ENCODE results near the gene EFR3B.

Gene EFR3B

DNA sequence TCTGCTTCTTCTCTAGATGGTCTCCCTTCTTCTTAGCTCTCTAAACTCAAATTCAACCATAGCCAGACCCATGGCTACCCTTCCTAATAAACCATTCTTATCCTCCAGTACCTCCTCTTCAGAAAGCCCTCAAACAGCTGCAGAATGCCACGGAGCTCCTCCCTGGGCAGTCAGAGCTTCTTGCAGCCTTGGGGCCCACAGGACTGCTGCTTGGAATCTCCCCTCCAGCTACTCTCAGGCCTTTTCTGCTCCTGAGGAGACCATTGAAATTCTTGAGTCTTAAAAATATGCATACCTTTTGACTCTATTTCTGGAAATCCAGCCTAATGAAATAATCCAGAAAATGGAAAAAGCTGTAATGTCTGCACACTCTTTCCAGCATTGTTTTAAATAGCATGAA lies 30.7 kb downstream of the EFR3B start:
- H3K4me3 ChIP-seq = no peak overlapping the region
- H3K27ac ChIP-seq = no peak overlapping the region
- TF ChIP-seq CTCF (IDR thresholded peaks at IDR 0.05) = no peak
- no peak for DNase-seq (ENCODE audit: low spot score)

DNA sequence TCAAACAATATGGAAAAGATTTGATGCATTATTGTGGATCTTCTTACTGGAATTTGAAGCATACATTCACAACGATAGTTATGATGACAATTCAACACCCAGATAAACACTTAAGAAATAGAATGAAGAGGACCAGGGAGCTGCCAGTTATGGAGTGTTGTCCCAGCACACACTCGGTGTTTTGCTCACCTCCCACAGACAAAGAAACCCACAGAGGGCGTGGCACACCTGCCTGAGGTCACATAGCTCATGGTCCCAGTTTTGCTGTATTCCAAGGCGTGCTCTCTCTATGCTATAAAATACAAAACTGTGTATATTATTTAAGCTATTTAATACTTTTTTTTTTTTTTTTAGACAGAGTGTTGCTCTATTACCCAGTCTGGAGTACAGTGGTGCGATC lies 31.1 kb downstream of the EFR3B start:
- Histone ChIP-seq H3K4me3 (no peak overlapping the region), H3K27ac (no peak overlapping the region)
- TF ChIP-seq CTCF (IDR thresholded peaks at IDR 0.05) = no peak
- DNase-seq (ENCODE audit: low spot score) = no peak

GRCh38 chr2:25073914-25074313 lies 32.0 kb downstream of the EFR3B start:
- no peak for DNase-seq (ENCODE audit: low spot score)
- Histone ChIP-seq H3K4me3 (no peak overlapping the region), H3K27ac (no peak overlapping the region)
- no peak for TF ChIP-seq CTCF (IDR thresholded peaks at IDR 0.05)

DNA sequence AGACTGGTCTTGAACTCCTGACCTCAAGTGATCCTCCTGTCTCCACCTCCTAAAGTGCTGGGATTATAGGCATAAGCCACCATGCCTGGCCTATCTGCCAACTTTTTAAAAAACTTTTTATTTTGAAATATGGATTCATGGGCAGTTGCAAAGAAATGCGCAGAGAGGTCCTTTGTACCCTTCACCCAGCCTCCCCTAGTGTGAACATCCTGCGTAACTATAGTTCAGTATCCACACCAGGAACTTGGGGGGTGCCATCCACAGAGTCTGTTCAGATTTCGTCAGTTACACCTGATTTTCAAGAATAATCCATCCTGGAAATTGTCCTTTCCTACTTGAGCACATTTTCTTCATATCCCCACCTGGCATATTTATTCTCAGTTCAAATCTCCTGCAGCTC lies 33.0 kb downstream of the EFR3B start:
- TF ChIP-seq CTCF (IDR thresholded peaks at IDR 0.05) = no peak
- Histone ChIP-seq H3K4me3 (no peak overlapping the region), H3K27ac (no peak overlapping the region)
- no peak for DNase-seq (ENCODE audit: low spot score)

- TF ChIP-seq CTCF (IDR thresholded peaks at IDR 0.05) = no peak
- DNase-seq (ENCODE audit: low spot score) = no peak
- H3K27ac ChIP-seq = no peak overlapping the region
- H3K4me3 ChIP-seq = no peak overlapping the region
Observed at GRCh38 chr2:25076749-25077148, 34.9 kb downstream of the EFR3B start.

DNA sequence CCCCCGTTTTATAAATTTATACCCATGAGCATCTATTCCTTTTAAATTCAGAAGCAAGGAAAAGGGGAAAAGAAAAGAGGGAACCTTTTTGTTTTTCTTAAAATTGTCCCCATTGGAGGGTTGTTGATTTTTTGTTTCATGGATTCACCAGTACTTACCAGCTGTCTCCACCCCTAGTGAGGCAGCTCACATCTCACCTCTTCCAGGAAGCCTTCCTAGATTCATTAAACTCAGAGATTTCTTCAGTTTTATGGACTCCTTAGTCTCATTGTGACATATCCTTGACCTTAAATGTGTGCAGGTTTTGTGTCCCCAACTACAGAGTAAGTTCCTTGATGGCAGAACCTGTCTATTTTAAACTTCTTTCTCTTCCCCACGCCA lies 35.9 kb downstream of the EFR3B start:
- no peak overlapping the region for H3K4me3 ChIP-seq
- TF ChIP-seq CTCF (IDR thresholded peaks at IDR 0.05) = no peak
- H3K27ac ChIP-seq = no peak overlapping the region
- no peak for DNase-seq (ENCODE audit: low spot score)

GRCh38 chr2:25078170-25079049 lies 36.5 kb downstream of the EFR3B start:
- TF ChIP-seq CTCF (IDR thresholded peaks at IDR 0.05) = no peak
- no peak overlapping the region for H3K27ac ChIP-seq
- no peak for DNase-seq (ENCODE audit: low spot score)

More at GRCh38 chr2:25078170-25079049, 36.5 kb downstream of the EFR3B start:
- no peak overlapping the region for H3K4me3 ChIP-seq

Data from coronary artery (tissue), 2 donors.